ENCODE data around the gene UNG. TPM values are rescaled to one million over a fixed set of nuclear protein-coding genes. Genes with fewer than 3 reads are reported as not detected.

UNG gene
- total and polyA plus RNA-seq, 2 of the 8 experiments (the other 6 are each of a cell fraction or from before 2014, with no cell fraction given), result 71.6 to 163 TPM

GRCh38 chr12:109137055-109137454, 39.7 kb downstream of the UNG start:
- H2BK15ac ChIP-seq (ENCODE audit: low read length), result no peak overlapping the region
- H3K4me2 ChIP-seq (ENCODE audit: insufficient read depth in 1 of 2, low read depth in 2 of 2, low read length in 2 of 2), result no peak overlapping the region
- H3K4me1 ChIP-seq (replicated peaks in 1 of 4; ENCODE audit: control insufficient read depth in 3 of 4, insufficient read depth in 4 of 4, low read length in 3 of 4), result no peaks in the 10 kb centered on the region
- no peaks in the 10 kb centered on the region for H3K79me1 ChIP-seq (ENCODE audit: low read depth, low read length)
- CTCF ChIA-PET (ENCODE audit: partially characterized antibody), result interaction anchor here (0.9 to 1.2 kb wide), 2 partner anchors 25 to 515 kb away, joined by 3 to 4 read pairs; no protein-coding TSS in a partner anchor
- H3K27ac ChIP-seq (ENCODE audit: low read depth, low read length), result no peak overlapping the region
- H4K5ac ChIP-seq (ENCODE audit: insufficient read length, low read depth, low read length), result no peak overlapping the region
- H2BK120ac ChIP-seq (replicated peaks; ENCODE audit: low read depth, low read length), result no peak overlapping the region
- H2BK5ac ChIP-seq (ENCODE audit: low read depth, low read length), result no peak overlapping the region
- H3K27me3 ChIP-seq (replicated peaks in 1 of 4; ENCODE audit: control insufficient read depth in 3 of 4, extremely low read depth in 1 of 4, insufficient read depth in 3 of 4, low read length in 3 of 4), result no peaks in the 10 kb centered on the region
- no peak overlapping the region for H2AK5ac ChIP-seq (ENCODE audit: low read depth, low read length)
- 92% methylated on average over 2 of the region's 2 CpGs; no CpG with 5 or more reads in 1 of the 2 experiments for WGBS, 2 experiments (ENCODE audit: extremely low coverage in 1 of 2, insufficient coverage in 1 of 2, insufficient read length in 1 of 2, insufficient replicate concordance in 2 of 2, low coverage in 1 of 2, low lambda C conversion rate in 2 of 2, missing lambda C conversion rate in 1 of 2)
- H3K36me3 ChIP-seq (ENCODE audit: control insufficient read depth in 2 of 4, insufficient read depth in 4 of 4, low read length in 3 of 4), result no peaks in the 10 kb centered on the region
- H3K79me2 ChIP-seq (ENCODE audit: control insufficient read depth in 1 of 2, insufficient read depth in 2 of 2, low read length in 2 of 2), result no peaks in the 10 kb centered on the region
- H3K14ac ChIP-seq (ENCODE audit: insufficient read length), result no peak overlapping the region
- H3K4me3 ChIP-seq (ENCODE audit: extremely low read depth in 1 of 4, insufficient read depth in 2 of 4, low read depth in 3 of 4, low read length in 4 of 4), result no peak overlapping the region
- DNase-seq (ENCODE audit: low read depth in 1 of 2, low spot score in 2 of 2) (no peak), FAIRE-seq (no peak)
- no peak overlapping the region for H3K4ac ChIP-seq (replicated peaks; ENCODE audit: insufficient read length, low read depth, low read length)
- no peak overlapping the region for H2BK12ac ChIP-seq (ENCODE audit: low read depth, low read length)
- H3K9me3 ChIP-seq (ENCODE audit: insufficient read depth in 2 of 2, low read depth in 1 of 2, low read length in 1 of 2), result no peaks in the 10 kb centered on the region; a peak in 1 of 4 replicates
- no peak overlapping the region for H3K23ac ChIP-seq (ENCODE audit: insufficient read length)
- no peak overlapping the region for H4K91ac ChIP-seq (replicated peaks; ENCODE audit: insufficient read length, low read length)
- no peak overlapping the region for H2BK20ac ChIP-seq (ENCODE audit: low read length)
- H3K23me2 ChIP-seq (ENCODE audit: low read depth, low read length), result no peaks in the 10 kb centered on the region
- POLR2A ChIA-PET (ENCODE audit: partially characterized antibody), result interaction anchor here (1.2 kb wide), 2 partner anchors 17 to 18 kb away, joined by 3 to 5 read pairs; no protein-coding TSS in a partner anchor
- H3K56ac ChIP-seq (replicated peaks; ENCODE audit: insufficient read length, low read depth, low read length), result no peak overlapping the region
- H4K8ac ChIP-seq (ENCODE audit: extremely low read depth, insufficient read depth, low read length), result no peak overlapping the region
- no peaks in the 10 kb centered on the region for H4K20me1 ChIP-seq (replicated peaks in 1 of 2; ENCODE audit: control insufficient read depth in 1 of 2, insufficient read depth in 2 of 2, low read length in 2 of 2)
- H2AFZ ChIP-seq (ENCODE audit: low read length), result no peak overlapping the region
- no peak overlapping the region for H3K18ac ChIP-seq (ENCODE audit: extremely low read depth, low read length)
- H3K9ac ChIP-seq (replicated peaks in 1 of 4; ENCODE audit: extremely low read depth in 1 of 4, low read depth in 3 of 4, low read length in 3 of 4), result no peak overlapping the region
- no peak for TF ChIP-seq RAD21 (IDR thresholded peaks at IDR 0.05 in 1 of 2, conservative IDR thresholded peaks at IDR 0.05 in 1 of 2; ENCODE audit: low read depth in 2 of 2, low read length in 2 of 2)
- no peak for TF ChIP-seq E2F6 (IDR thresholded peaks at IDR 0.05)
- TF ChIP-seq NANOG (IDR thresholded peaks at IDR 0.05; ENCODE audit: insufficient read depth, low read depth, low read length, poor library complexity, severe bottlenecking), result no peak
- no peak for TF ChIP-seq CHD2 (IDR thresholded peaks at IDR 0.05; ENCODE audit: low read length)
- no peak for TF ChIP-seq ASH2L (IDR thresholded peaks at IDR 0.05; ENCODE audit: low read length)
- no peak for TF ChIP-seq YY1 (IDR thresholded peaks at IDR 0.05; ENCODE audit: low read depth, low read length)
- no peak for TF ChIP-seq RFX5 (IDR thresholded peaks at IDR 0.05; ENCODE audit: borderline replicate concordance, low read depth, low read length)
- no peak for TF ChIP-seq CTBP2 (IDR thresholded peaks at IDR 0.05; ENCODE audit: borderline replicate concordance, insufficient read depth, insufficient read length, low read length)
- no peak for TF ChIP-seq TAF7 (optimal IDR thresholded peaks at IDR 0.05; ENCODE audit: borderline replicate concordance, low read depth, low read length)
- TF ChIP-seq POU5F1 (IDR thresholded peaks at IDR 0.05; ENCODE audit: low read depth, low read length), result no peak
- TF ChIP-seq HDAC6 (IDR thresholded peaks at IDR 0.05; ENCODE audit: low read depth, low read length), result no peak
- TF ChIP-seq ATF3 (IDR thresholded peaks at IDR 0.05; ENCODE audit: insufficient read depth, low read depth, low read length), result no peak
- TF ChIP-seq KDM4A (IDR thresholded peaks at IDR 0.05; ENCODE audit: low read depth, low read length, severe bottlenecking), result no peak
